OCI-LY7 (cell line): Measurements from ENCODE around the gene DUS1L. TPM values are rescaled to one million over a fixed set of nuclear protein-coding genes. Genes with fewer than 3 reads are reported as not detected.

ENCODE experiments used
- BruUV-seq: library from RNA; stranded (reverse); fragments of 400-500 nt; replicated peaks from 2 replicates; lab custom pipeline; 2021; lab: Mats Ljungman, UMichigan
- CTCF ChIA-PET: fragments of 300-600 bp; sonication (Branson Sonifier 250); formaldehyde crosslinking; loops from one replicate; lab custom pipeline; 2022; ENCODE audit warnings: antibody characterized with exemption; ENCODE audit not compliant: unreplicated experiment; lab: Charles Lee
- POLR2A ChIA-PET: fragments of 300-600 bp; sonication (Branson Sonifier 250); formaldehyde crosslinking; loops from one replicate; lab custom pipeline; 2022; ENCODE audit warnings: antibody characterized with exemption; lab: Charles Lee
- DNase-seq: peaks from one replicate; pipeline ENCODE4 v3.0.0-alpha.2; 2015; ENCODE audit warnings: low spot score
- H2AFZ ChIP-seq: fragments of 200-600 bp; sonication (generic), shearing (Covaris generic); 2 replicates; pipeline ENCODE4 v1.6.1; 2014; ENCODE audit warnings: mild to moderate bottlenecking, antibody characterized with exemption, low read length, moderate library complexity
- H3K27ac ChIP-seq: fragments of 200-600 bp; sonication (generic); 2 replicates; pipeline ENCODE4 v1.5.1; 2014; ENCODE audit warnings: mixed run types, low read depth, mild to moderate bottlenecking, moderate library complexity, low read length, inconsistent platforms; ENCODE audit not compliant: poor library complexity, severe bottlenecking
- H3K36me3 ChIP-seq: fragments of 200-600 bp; sonication (generic); 2 replicates; pipeline ENCODE4 v1.6.1; 2014; ENCODE audit warnings: mild to moderate bottlenecking, antibody characterized with exemption, low read length, moderate library complexity, mixed read lengths; ENCODE audit not compliant: insufficient read depth
- H3K4me1 ChIP-seq: fragments of 200-600 bp; sonication (generic); 2 replicates; pipeline ENCODE4 v1.5.1; 2014; ENCODE audit warnings: mild to moderate bottlenecking, low read length; ENCODE audit not compliant: insufficient read depth, poor library complexity, severe bottlenecking
- H3K4me2 ChIP-seq: fragments of 200-600 bp; sonication (generic); 2 replicates; pipeline ENCODE4 v1.6.1; 2014; ENCODE audit warnings: mild to moderate bottlenecking, low read length
- H3K4me3 ChIP-seq: fragments of 200-600 bp; sonication (generic); 2 replicates; pipeline ENCODE4 v1.5.1; 2014; ENCODE audit warnings: mild to moderate bottlenecking, low read depth, low read length; ENCODE audit not compliant: poor library complexity, severe bottlenecking
- H3K79me2 ChIP-seq: fragments of 200-600 bp; sonication (generic); 2 replicates; pipeline ENCODE4 v1.6.1; 2016; ENCODE audit warnings: low read depth, mild to moderate bottlenecking, low read length, moderate library complexity, mixed read lengths; ENCODE audit not compliant: insufficient read depth
- H3K9me2 ChIP-seq: fragments of 200-600 bp; sonication (generic); 2 replicates; pipeline ENCODE4 v1.6.1; 2016; ENCODE audit warnings: mild to moderate bottlenecking, low read length, mixed read lengths; ENCODE audit not compliant: insufficient read depth
- H3K9me3 ChIP-seq: fragments of 200-600 bp; sonication (generic); 2 replicates; pipeline ENCODE4 v1.6.1; 2014; ENCODE audit warnings: mild to moderate bottlenecking, mixed run types, low read length, mixed read lengths
- H4K20me1 ChIP-seq: fragments of 200-600 bp; sonication (generic); 2 replicates; pipeline ENCODE4 v1.6.1; 2014; ENCODE audit warnings: mild to moderate bottlenecking, antibody characterized with exemption, low read length, moderate library complexity, mixed read lengths; ENCODE audit not compliant: insufficient read depth
- EZH2phosphoT487 ChIP-seq: fragments of 200-600 bp; sonication (generic); IDR thresholded peaks from 2 replicates; pipeline ENCODE4 v1.6.1; 2018; ENCODE audit warnings: low read depth, borderline replicate concordance, mild to moderate bottlenecking, mixed run types, antibody characterized with exemption, low read length, moderate library complexity, mixed read lengths
- intact Hi-C: fragments of 100-400 bp; cut with micrococcal nuclease; formaldehyde crosslinking; loops from one replicate; pipeline ENCODE4 v1.10.0; 2022; ENCODE audit not compliant: unreplicated experiment
- total RNA-seq, 2 experiments: library from RNA; depleted of rRNA in 1 of 2; stranded (reverse); fragments of >200 nt in 1 of 2; shearing (Covaris generic) in 1 of 2; gene quantifications; 2 replicates each; pipeline ENCODE4 v1.2.3, GENCODE V29; 2014 to 2022
- TF ChIP-seq, protein P1 (sequence below): fragments of 200-600 bp; sonication (generic); conservative IDR thresholded peaks from 2 replicates; pipeline ENCODE4 v1.5.1; 2014; ENCODE audit warnings: mild to moderate bottlenecking, antibody characterized with exemption, low read length, moderate library complexity, mixed read lengths

Gene DUS1L
- total RNA-seq, 2 experiments from 2014 or later, result 320 to 388 TPM

DNA sequence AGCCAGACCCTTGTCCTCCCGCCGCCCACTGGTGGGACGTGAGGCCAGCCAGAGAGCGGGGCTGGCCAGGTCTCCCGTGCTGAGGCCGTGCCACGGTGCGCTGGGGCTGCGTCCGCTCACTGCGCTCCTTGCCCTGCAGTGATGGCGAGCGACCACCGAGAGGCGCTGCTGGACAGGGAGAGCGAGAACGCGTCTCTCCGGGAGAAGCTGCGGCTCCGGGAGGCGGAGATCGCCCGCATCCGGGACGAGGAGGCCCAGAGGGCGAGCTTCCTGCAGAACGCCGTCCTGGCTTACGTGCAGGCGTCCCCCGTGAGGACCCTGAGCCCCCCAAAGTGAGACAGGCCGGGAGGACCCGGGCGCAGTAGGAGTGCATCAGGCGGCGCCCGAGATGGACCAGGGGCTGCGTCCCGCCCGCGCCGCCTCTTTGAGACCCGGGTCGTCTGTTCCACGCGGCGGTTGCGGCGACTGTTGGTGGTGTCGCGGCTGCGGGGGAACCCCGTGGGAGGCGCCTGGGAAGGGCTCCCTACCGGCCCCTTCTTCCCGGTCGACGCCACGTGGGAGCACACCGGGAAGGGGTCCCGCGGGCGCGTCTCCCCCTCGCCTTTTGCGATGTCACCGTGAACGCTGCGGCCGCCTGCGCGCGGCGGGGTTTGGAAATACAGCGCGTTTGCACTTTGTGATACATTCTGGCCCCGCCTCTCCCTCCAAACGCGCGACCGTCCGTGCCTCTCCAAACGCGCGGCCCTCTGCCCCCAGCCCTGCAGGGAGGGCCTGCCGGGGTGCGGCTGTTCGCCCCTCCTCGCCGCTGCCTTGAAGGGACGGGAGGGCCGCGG is 34.9 kb downstream of the DUS1L start:
- Histone ChIP-seq H3K27ac (no peak overlapping the region), H4K20me1 (no peaks in the 10 kb centered on the region), H2AFZ (peak overlapping the region; percentile 59), H3K4me3 (peak overlapping the region; percentile 51), H3K4me1 (peaks cover 12% of the 10 kb centered on the region), H3K9me2 (no peaks in the 10 kb centered on the region), H3K4me2 (peak overlapping the region; percentile 62), H3K36me3 (no peaks in the 10 kb centered on the region), H3K79me2 (no peaks in the 10 kb centered on the region), H3K9me3 (no peaks in the 10 kb centered on the region)
- BruUV-seq, result no TSS peak
- peak; percentile 85 for DNase-seq
- intact Hi-C loops, result loop anchor here (1.0 to 5.0 kb wide), 2 partner anchors 124 to 177 kb away; no protein-coding TSS in a partner anchor
- POLR2A ChIA-PET, result interaction anchor here (1.2 kb wide), 1 partner anchor 136 kb away, joined by 3 read pairs; no protein-coding TSS in a partner anchor
- CTCF ChIA-PET, result interaction anchor here (0.5 to 0.6 kb wide), 2 partner anchors 114 to 138 kb away, joined by 3 read pairs; no protein-coding TSS in a partner anchor
- no peak for TF ChIP-seq EZH2phosphoT487
- TF ChIP-seq, protein P1, sequence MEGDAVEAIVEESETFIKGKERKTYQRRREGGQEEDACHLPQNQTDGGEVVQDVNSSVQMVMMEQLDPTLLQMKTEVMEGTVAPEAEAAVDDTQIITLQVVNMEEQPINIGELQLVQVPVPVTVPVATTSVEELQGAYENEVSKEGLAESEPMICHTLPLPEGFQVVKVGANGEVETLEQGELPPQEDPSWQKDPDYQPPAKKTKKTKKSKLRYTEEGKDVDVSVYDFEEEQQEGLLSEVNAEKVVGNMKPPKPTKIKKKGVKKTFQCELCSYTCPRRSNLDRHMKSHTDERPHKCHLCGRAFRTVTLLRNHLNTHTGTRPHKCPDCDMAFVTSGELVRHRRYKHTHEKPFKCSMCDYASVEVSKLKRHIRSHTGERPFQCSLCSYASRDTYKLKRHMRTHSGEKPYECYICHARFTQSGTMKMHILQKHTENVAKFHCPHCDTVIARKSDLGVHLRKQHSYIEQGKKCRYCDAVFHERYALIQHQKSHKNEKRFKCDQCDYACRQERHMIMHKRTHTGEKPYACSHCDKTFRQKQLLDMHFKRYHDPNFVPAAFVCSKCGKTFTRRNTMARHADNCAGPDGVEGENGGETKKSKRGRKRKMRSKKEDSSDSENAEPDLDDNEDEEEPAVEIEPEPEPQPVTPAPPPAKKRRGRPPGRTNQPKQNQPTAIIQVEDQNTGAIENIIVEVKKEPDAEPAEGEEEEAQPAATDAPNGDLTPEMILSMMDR, result peak; percentile 85

DNA sequence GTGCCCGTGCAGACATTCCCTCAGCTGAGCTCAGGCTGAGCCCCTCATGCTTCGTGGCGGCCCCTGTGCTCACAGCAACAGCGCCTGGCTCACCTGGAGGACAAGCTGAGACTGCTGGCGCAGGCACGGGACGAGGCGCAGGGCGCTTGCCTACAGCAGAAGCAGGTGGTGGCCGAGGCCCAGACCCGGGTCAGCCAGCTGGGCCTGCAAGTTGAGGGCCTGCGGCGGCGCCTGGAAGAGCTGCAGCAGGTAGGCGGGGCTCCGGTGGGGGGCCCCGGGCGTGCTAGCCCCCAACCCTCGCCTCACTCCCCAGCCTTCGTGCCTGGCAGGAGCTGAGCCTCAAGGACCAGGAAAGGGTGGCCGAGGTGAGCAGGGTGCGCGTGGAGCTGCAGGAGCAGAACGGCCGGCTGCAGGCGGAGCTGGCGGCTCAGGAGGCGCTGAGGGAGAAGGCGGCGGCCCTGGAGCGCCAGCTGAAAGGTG is 35.6 kb downstream of the DUS1L start:
- Histone ChIP-seq H2AFZ (no peak overlapping the region), H3K4me1 (peaks cover 12% of the 10 kb centered on the region), H4K20me1 (no peaks in the 10 kb centered on the region), H3K27ac (no peak overlapping the region), H3K36me3 (no peaks in the 10 kb centered on the region), H3K9me3 (no peaks in the 10 kb centered on the region), H3K4me2 (peak overlapping the region; percentile 62), H3K79me2 (no peaks in the 10 kb centered on the region), H3K4me3 (no peak overlapping the region), H3K9me2 (no peaks in the 10 kb centered on the region)
- no TSS peak for BruUV-seq
- ChIA-PET POLR2A (interaction anchor here (1.2 kb wide), 1 partner anchor 136 kb away, joined by 3 read pairs; no protein-coding TSS in a partner anchor), CTCF (no interaction called here)
- intact Hi-C loops, result loop anchor here (1.0 to 5.0 kb wide), 2 partner anchors 124 to 177 kb away; no protein-coding TSS in a partner anchor
- TF ChIP-seq, protein P1, result no peak
- TF ChIP-seq EZH2phosphoT487, result no peak
- DNase-seq, result no peak
